ENCODE data around the gene PRR23E.

DNA sequence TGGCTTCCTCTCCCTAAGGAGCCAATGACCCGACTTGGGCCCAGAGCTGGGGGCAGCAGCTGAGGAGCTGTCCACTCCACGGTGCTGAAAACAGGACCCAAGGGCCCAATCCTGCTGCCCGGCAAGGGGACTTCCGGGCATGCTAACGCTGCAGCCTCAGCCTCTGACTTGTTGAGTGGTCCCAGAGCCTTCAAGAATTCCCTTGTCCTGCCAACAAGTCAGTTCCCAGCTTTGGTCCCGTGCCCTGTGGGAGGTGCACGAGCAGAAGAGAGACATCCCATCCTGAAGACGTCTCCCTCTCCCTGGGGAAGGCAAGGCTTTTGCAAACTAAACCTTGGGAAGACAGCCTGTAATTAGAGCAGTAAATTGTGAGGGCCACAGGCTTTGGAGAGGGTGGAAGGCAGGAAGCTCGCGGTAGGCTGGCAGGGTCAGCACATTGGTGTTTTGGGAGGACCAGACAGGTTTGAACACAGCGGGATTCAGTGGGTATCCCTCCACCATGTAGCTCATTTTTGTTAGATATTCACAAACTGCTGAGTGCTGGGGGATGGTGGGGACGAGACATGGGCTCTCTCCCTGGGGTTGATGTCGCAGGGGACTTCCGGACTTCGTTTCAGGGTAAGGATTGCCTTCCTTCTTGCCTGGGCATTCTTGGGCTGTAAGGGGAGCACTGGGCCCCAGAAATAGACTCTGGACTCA lies 29.8 kb upstream of the PRR23E start:
- TF ChIP-seq, protein P1, sequence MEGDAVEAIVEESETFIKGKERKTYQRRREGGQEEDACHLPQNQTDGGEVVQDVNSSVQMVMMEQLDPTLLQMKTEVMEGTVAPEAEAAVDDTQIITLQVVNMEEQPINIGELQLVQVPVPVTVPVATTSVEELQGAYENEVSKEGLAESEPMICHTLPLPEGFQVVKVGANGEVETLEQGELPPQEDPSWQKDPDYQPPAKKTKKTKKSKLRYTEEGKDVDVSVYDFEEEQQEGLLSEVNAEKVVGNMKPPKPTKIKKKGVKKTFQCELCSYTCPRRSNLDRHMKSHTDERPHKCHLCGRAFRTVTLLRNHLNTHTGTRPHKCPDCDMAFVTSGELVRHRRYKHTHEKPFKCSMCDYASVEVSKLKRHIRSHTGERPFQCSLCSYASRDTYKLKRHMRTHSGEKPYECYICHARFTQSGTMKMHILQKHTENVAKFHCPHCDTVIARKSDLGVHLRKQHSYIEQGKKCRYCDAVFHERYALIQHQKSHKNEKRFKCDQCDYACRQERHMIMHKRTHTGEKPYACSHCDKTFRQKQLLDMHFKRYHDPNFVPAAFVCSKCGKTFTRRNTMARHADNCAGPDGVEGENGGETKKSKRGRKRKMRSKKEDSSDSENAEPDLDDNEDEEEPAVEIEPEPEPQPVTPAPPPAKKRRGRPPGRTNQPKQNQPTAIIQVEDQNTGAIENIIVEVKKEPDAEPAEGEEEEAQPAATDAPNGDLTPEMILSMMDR (IDR thresholded peaks at IDR 0.05): no peak
- TF ChIP-seq POLR2A (IDR thresholded peaks at IDR 0.05): no peak
